Keratinocyte (primary cell): ENCODE measurements around the gene PRDM10. TPM values are rescaled to one million over a fixed set of nuclear protein-coding genes. Genes with fewer than 3 reads are reported as not detected.

Source experiments
- DNase-seq: peaks from one replicate; pipeline ENCODE4 v3.0.0-alpha.2; 2011; ENCODE audit warnings: low read depth, missing footprints, low spot score
- FAIRE-seq: peaks from 2 replicates; lab custom pipeline; 2011; peaks lifted over from hg19 to GRCh38; lab: Jason Lieb, UNC
- H2AFZ ChIP-seq: 2 replicates; pipeline ENCODE4 v1.6.0; 2012; ENCODE audit warnings: low read length, control low read depth, inconsistent platforms; ENCODE audit not compliant: control insufficient read depth
- H3K27ac ChIP-seq: 2 replicates; pipeline ENCODE4 v1.5.1; 2011; ENCODE audit warnings: low read length; ENCODE audit not compliant: control insufficient read depth, insufficient read depth
- H3K27me3 ChIP-seq: 3 replicates; pipeline ENCODE4 v1.6.0; 2011; ENCODE audit warnings: low read length; ENCODE audit not compliant: control insufficient read depth, insufficient read depth; ENCODE audit errors: extremely low read depth
- H3K36me3 ChIP-seq, 2 experiments: 2 replicates in 1 of 2; 3 replicates in 1 of 2; pipeline ENCODE4 v1.5.1; 2011; ENCODE audit warnings: low read length in 2 of 2, mild to moderate bottlenecking in 1 of 2; ENCODE audit not compliant: control insufficient read depth in 2 of 2, insufficient read depth in 2 of 2; ENCODE audit errors: extremely low read depth in 1 of 2
- H3K4me1 ChIP-seq: 3 replicates; pipeline ENCODE4 v1.5.1; 2011; ENCODE audit warnings: low read length; ENCODE audit not compliant: control insufficient read depth, insufficient read depth; ENCODE audit errors: extremely low read depth
- H3K4me2 ChIP-seq: 3 replicates; pipeline ENCODE4 v1.6.0; 2011; ENCODE audit warnings: low read depth, low read length; ENCODE audit not compliant: control insufficient read depth, insufficient read depth; ENCODE audit errors: extremely low read depth
- H3K4me3 ChIP-seq, 3 experiments: fragments of 200-600 bp in 1 of 3; sonication (generic) in 1 of 3; 2 replicates in 2 of 3; 3 replicates in 1 of 3; pipeline ENCODE4 v1.5.1; 2011 to 2016; ENCODE audit warnings: low read length in 3 of 3, mild to moderate bottlenecking in 3 of 3, control low read depth in 2 of 3, inconsistent platforms in 1 of 3, low read depth in 1 of 3, mixed read lengths in 1 of 3, mixed run types in 1 of 3, moderate library complexity in 1 of 3; ENCODE audit not compliant: control insufficient read depth in 2 of 3, insufficient read depth in 2 of 3; ENCODE audit errors: extremely low read depth in 1 of 3
- H3K79me2 ChIP-seq: 2 replicates; pipeline ENCODE4 v1.6.0; 2012; ENCODE audit warnings: low read length; ENCODE audit not compliant: control insufficient read depth, insufficient read depth
- H3K9ac ChIP-seq: 3 replicates; pipeline ENCODE4 v1.6.0; 2011; ENCODE audit warnings: low read length; ENCODE audit not compliant: control insufficient read depth, insufficient read depth; ENCODE audit errors: extremely low read depth
- H3K9me1 ChIP-seq: 3 replicates; pipeline ENCODE4 v1.6.0; 2011; ENCODE audit warnings: low read length; ENCODE audit not compliant: control insufficient read depth, insufficient read depth; ENCODE audit errors: extremely low read depth
- H3K9me3 ChIP-seq: 2 replicates; pipeline ENCODE4 v1.5.1; 2012; ENCODE audit warnings: low read depth, low read length; ENCODE audit not compliant: control insufficient read depth
- H4K20me1 ChIP-seq: 3 replicates; pipeline ENCODE4 v1.6.0; 2011; ENCODE audit warnings: low read length; ENCODE audit not compliant: control insufficient read depth, insufficient read depth; ENCODE audit errors: extremely low read depth
- EZH2 ChIP-seq: IDR thresholded peaks from one replicate; pipeline ENCODE4 v1.6.1; 2012; ENCODE audit warnings: inconsistent platforms, mild to moderate bottlenecking, low read length, moderate library complexity
- dilution Hi-C: fragments of 300-500 bp; cut with MboI; formaldehyde crosslinking; loops from one replicate; pipeline ENCODE4 v1.7.0; 2020; ENCODE audit warnings: low sequenced_read_pairs; ENCODE audit not compliant: extremely low pct_ligation_motif_present
- polyA minus RNA-seq, 3 experiments: library from RNA; depleted of rRNA, polyadenylated mRNA; stranded (reverse); fragments of >200 nt; gene quantifications; 1 replicate in 1 of 3; 2 replicates in 1 of 3; 3 replicates in 1 of 3; pipeline ENCODE4 v1.2.3, GENCODE V29; 2011
- polyA plus RNA-seq, 5 experiments: library from polyadenylated mRNA; depleted of rRNA in 3 of 5; stranded (reverse) in 3 of 5; stranded (forward) in 1 of 5; unstranded in 1 of 5; fragments of >200 nt; gene quantifications; 1 replicate in 1 of 5; 2 replicates in 3 of 5; 3 replicates in 1 of 5; pipeline versions ENCODE4 v1.2.1 to v1.2.3, GENCODE V29; 2011 to 2012; ENCODE audit warnings: missing spikeins in 2 of 5, low read depth in 1 of 5, low replicate concordance in 1 of 5
- TF ChIP-seq, protein P1 (sequence below), 3 experiments: IDR thresholded peaks in 1 of 3; conservative IDR thresholded peaks in 1 of 3; optimal IDR thresholded peaks in 1 of 3; 2 replicates in 2 of 3; 3 replicates in 1 of 3; pipeline versions ENCODE3 to v1.5.1; 2011; ENCODE audit warnings: low read length in 3 of 3, mild to moderate bottlenecking in 3 of 3, moderate library complexity in 2 of 3, control low read depth in 1 of 3, inconsistent platforms in 1 of 3; ENCODE audit not compliant: insufficient read depth in 2 of 3; ENCODE audit errors: extremely low read depth in 1 of 3

The PRDM10 gene, protein sequence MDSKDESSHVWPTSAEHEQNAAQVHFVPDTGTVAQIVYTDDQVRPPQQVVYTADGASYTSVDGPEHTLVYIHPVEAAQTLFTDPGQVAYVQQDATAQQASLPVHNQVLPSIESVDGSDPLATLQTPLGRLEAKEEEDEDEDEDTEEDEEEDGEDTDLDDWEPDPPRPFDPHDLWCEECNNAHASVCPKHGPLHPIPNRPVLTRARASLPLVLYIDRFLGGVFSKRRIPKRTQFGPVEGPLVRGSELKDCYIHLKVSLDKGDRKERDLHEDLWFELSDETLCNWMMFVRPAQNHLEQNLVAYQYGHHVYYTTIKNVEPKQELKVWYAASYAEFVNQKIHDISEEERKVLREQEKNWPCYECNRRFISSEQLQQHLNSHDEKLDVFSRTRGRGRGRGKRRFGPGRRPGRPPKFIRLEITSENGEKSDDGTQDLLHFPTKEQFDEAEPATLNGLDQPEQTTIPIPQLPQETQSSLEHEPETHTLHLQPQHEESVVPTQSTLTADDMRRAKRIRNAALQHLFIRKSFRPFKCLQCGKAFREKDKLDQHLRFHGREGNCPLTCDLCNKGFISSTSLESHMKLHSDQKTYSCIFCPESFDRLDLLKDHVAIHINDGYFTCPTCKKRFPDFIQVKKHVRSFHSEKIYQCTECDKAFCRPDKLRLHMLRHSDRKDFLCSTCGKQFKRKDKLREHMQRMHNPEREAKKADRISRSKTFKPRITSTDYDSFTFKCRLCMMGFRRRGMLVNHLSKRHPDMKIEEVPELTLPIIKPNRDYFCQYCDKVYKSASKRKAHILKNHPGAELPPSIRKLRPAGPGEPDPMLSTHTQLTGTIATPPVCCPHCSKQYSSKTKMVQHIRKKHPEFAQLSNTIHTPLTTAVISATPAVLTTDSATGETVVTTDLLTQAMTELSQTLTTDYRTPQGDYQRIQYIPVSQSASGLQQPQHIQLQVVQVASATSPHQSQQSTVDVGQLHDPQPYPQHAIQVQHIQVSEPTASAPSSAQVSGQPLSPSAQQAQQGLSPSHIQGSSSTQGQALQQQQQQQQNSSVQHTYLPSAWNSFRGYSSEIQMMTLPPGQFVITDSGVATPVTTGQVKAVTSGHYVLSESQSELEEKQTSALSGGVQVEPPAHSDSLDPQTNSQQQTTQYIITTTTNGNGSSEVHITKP
- polyA plus RNA-seq (3.8 to 5.8 TPM (median 4.7 TPM) in 3 replicates), polyA minus RNA-seq (24.1 to 75.7 TPM (median 28.9 TPM) in 3 replicates)
- polyA plus RNA-seq (2011; ENCODE audit: low read depth), result 3.1 TPM
- 2.8 and 4.0 TPM in 2 replicates for polyA plus RNA-seq (2011; cell fraction: cytosol; rRNA removed)
- polyA plus RNA-seq (2011; cell fraction: nucleus; rRNA removed), result 18.4 and 18.8 TPM in 2 replicates
- polyA plus RNA-seq (2012; ENCODE audit: low replicate concordance), result 3.3 and 3.4 TPM in 2 replicates
- 5.8 TPM for polyA minus RNA-seq (2011; cell fraction: cytosol; rRNA and poly(A)+ RNA removed)
- 9.8 and 20.1 TPM in 2 replicates for polyA minus RNA-seq (2011; cell fraction: nucleus; rRNA and poly(A)+ RNA removed)

DNA sequence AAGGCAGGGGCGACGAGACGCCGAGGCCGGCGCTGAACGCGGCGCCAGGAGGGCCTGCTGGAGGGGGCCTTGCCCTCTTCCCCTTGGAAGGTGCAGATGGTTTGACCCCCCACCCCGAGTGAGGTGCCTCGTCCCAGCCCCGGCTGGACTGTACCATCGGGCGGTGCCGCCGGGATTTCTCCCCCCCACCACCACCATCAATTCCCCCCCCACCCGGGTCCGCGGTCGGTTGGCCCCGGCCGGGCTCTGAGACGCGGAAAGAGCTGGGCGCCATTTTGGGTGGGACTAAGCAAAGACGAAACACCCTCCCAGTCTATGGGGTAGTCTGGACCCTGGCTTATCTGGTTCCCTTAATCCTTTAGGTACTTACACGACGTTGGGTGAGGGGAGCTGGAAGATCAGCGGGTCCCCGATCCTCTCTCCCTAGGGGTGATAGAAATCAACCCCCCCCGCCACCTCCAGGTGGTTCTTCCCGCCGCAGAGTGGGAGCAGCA lies at the start of gene PRDM10:
PRDM10 (minus strand) TSS at position 484 of the 494 bp plus-strand sequence. CDS start 41,871 bp downstream, outside the sequence.
- Histone ChIP-seq H2AFZ (peak within 1 kb of the TSS; percentile 98), H3K4me3 (peak within 1 kb of the TSS; percentile 66 to 86 (median 75)), H3K9me3 (no peaks in the 10 kb centered on the region), H4K20me1 (no peaks in the 10 kb centered on the region), H3K79me2 (peaks cover 36% of the 10 kb centered on the region), H3K27ac (peak within 1 kb of the TSS; percentile 100), H3K36me3 (no peaks in the 10 kb centered on the region), H3K4me1 (peaks cover 16% of the 10 kb centered on the region), H3K27me3 (no peaks in the 10 kb centered on the region), H3K4me2 (peak within 1 kb of the TSS; percentile 93), H3K9ac (peak within 1 kb of the TSS; percentile 99), H3K9me1 (no peaks in the 10 kb centered on the region)
- DNase-seq (no peak), FAIRE-seq (no peak)
- TF ChIP-seq EZH2, result no peak
- TF ChIP-seq, protein P1, sequence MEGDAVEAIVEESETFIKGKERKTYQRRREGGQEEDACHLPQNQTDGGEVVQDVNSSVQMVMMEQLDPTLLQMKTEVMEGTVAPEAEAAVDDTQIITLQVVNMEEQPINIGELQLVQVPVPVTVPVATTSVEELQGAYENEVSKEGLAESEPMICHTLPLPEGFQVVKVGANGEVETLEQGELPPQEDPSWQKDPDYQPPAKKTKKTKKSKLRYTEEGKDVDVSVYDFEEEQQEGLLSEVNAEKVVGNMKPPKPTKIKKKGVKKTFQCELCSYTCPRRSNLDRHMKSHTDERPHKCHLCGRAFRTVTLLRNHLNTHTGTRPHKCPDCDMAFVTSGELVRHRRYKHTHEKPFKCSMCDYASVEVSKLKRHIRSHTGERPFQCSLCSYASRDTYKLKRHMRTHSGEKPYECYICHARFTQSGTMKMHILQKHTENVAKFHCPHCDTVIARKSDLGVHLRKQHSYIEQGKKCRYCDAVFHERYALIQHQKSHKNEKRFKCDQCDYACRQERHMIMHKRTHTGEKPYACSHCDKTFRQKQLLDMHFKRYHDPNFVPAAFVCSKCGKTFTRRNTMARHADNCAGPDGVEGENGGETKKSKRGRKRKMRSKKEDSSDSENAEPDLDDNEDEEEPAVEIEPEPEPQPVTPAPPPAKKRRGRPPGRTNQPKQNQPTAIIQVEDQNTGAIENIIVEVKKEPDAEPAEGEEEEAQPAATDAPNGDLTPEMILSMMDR (optimal IDR thresholded peaks at IDR 0.05 in 1 of 3, IDR thresholded peaks at IDR 0.05 in 1 of 3, conservative IDR thresholded peaks at IDR 0.05 in 1 of 3; ENCODE audit: extremely low read depth in 1 of 3, insufficient read depth in 2 of 3, low read length in 3 of 3), result no peak
- dilution Hi-C loops, result no loop called here

DNA sequence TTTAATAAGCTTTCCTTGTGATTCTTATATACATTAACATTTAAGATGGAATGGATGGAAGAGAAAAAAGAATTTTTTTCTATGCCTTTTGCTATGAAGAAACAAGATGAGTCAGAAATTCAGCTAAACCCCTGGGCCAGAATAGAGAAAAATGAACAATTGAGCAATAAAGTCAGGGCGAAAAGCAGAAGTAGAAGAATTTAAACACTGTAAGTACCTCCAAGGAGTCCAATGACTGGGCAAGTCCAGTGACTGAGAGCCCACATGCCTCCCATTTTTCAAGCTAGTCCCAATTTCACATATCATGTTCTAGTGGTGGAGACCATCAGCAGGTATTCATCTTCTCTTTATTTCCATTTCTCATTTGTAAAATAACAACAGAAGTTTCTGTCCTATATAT lies 48.4 kb upstream of the PRDM10 start:
- TF ChIP-seq, protein P1 (optimal IDR thresholded peaks at IDR 0.05 in 1 of 3, IDR thresholded peaks at IDR 0.05 in 1 of 3, conservative IDR thresholded peaks at IDR 0.05 in 1 of 3; ENCODE audit: extremely low read depth in 1 of 3, insufficient read depth in 2 of 3, low read length in 3 of 3), result no peak
- no peak for TF ChIP-seq EZH2
- no peak overlapping the region for H3K4me2 ChIP-seq
- no peaks in the 10 kb centered on the region for H3K36me3 ChIP-seq

More for the DNA sequence above, 48.4 kb upstream of the PRDM10 start:
- Histone ChIP-seq H3K27ac (no peak overlapping the region), H3K79me2 (no peaks in the 10 kb centered on the region), H4K20me1 (no peaks in the 10 kb centered on the region), H3K4me1 (peaks cover 8% of the 10 kb centered on the region), H2AFZ (no peak overlapping the region), H3K9me1 (no peaks in the 10 kb centered on the region), H3K4me3 (no peak overlapping the region), H3K27me3 (no peaks in the 10 kb centered on the region), H3K9ac (no peak overlapping the region), H3K9me3 (no peaks in the 10 kb centered on the region)
- dilution Hi-C loops, result no loop called here
- no peak for DNase-seq
- no peak for FAIRE-seq
